ENCODE data around the gene OR52M1. TPM values are rescaled to one million over a fixed set of nuclear protein-coding genes. Genes with fewer than 3 reads are reported as not detected.
A peak's percentile ranks its signal among the peaks of the same experiment; 100 is the strongest.

The OR52M1 gene
- total and polyA plus RNA-seq, 12 donors = not detected

GRCh38 chr11:4508886-4509285, 36.1 kb upstream of the OR52M1 start:
- WGBS, 2 donors = 46 to 65% methylated on average over 2 of the region's 2 CpGs
- peak in 1 of 8 donors; percentile 21 for ATAC-seq

GRCh38 chr11:4511282-4512245, 33.4 kb upstream of the OR52M1 start:
- peaks cover 0 to 2% (median 0%) of the 10 kb centered on the region in 9 donors for H3K4me1 ChIP-seq
- no peak overlapping the region for H3K4me3 ChIP-seq
- ATAC-seq = peak in 2 of 8 donors; percentile 25
- H3K9me3 ChIP-seq = peaks cover 0 to 9% (median 0%) of the 10 kb centered on the region in 11 donors
- no peaks in the 10 kb centered on the region for H3K27me3 ChIP-seq
- no peak for TF ChIP-seq CTCF (IDR thresholded peaks at IDR 0.05)
- DNase-seq = no peak
- no peak overlapping the region for H3K27ac ChIP-seq
- WGBS, 2 donors = 76 to 81% methylated on average over 5 of the region's 5 CpGs
- intact Hi-C loops (cut with DNase I) = no loop called here
- no peaks in the 10 kb centered on the region for H3K36me3 ChIP-seq

More at GRCh38 chr11:4508886-4509285, 36.1 kb upstream of the OR52M1 start:
- H3K4me3 ChIP-seq = no peak overlapping the region
- H3K4me1 ChIP-seq = peaks cover 0 to 2% (median 0%) of the 10 kb centered on the region in 9 donors
- DNase-seq = no peak
- TF ChIP-seq CTCF (IDR thresholded peaks at IDR 0.05) = no peak
- peaks cover 0 to 15% (median 0%) of the 10 kb centered on the region in 7 donors for H3K27me3 ChIP-seq
- H3K9me3 ChIP-seq = peaks cover 0 to 9% (median 0%) of the 10 kb centered on the region in 11 donors
- H3K27ac ChIP-seq = no peak overlapping the region
- no peaks in the 10 kb centered on the region for H3K36me3 ChIP-seq
- intact Hi-C loops (cut with DNase I) = no loop called here

GRCh38 chr11:4514196-4514595, 30.8 kb upstream of the OR52M1 start:
- no peak for TF ChIP-seq CTCF (IDR thresholded peaks at IDR 0.05)
- intact Hi-C loops (cut with DNase I) = no loop called here

GRCh38 chr11:4522339-4522738, 22.7 kb upstream of the OR52M1 start:
- no peaks in the 10 kb centered on the region for H3K36me3 ChIP-seq
- TF ChIP-seq CTCF (IDR thresholded peaks at IDR 0.05) = no peak
- no peak overlapping the region for H3K27ac ChIP-seq
- DNase-seq = no peak
- intact Hi-C loops (cut with DNase I) = no loop called here
- H3K4me1 ChIP-seq = no peaks in the 10 kb centered on the region
- H3K9me3 ChIP-seq = no peaks in the 10 kb centered on the region
- 45 to 58% methylated on average over 2 of the region's 2 CpGs for WGBS, 2 donors
- H3K27me3 ChIP-seq = peaks cover 0 to 14% (median 5%) of the 10 kb centered on the region in 7 donors
- ATAC-seq = no peak
- H3K4me3 ChIP-seq = no peak overlapping the region

More at GRCh38 chr11:4514196-4514595, 30.8 kb upstream of the OR52M1 start:
- Histone ChIP-seq H3K4me1 (no peaks in the 10 kb centered on the region), H3K36me3 (no peaks in the 10 kb centered on the region), H3K27me3 (no peaks in the 10 kb centered on the region), H3K9me3 (no peaks in the 10 kb centered on the region), H3K4me3 (no peak overlapping the region), H3K27ac (no peak overlapping the region)
- whole genome bisulfite sequencing, 2 donors = 38 to 56% methylated on average over 1 of the region's 1 CpG
- DNase-seq (no peak), ATAC-seq (no peak)

All from heart right ventricle (tissue), 16 donors.